GM21576 (cell line): ENCODE results near the gene EEF1AKMT3.
A peak's percentile ranks its signal among the peaks of the same experiment; 100 is the strongest.

Experiments used
- ATAC-seq: cut with Tn5 transposase; IDR thresholded peaks from one replicate; pipeline ENCODE4 v1.9.1; 2021; ENCODE audit warnings: mild to moderate bottlenecking, moderate library complexity; ENCODE audit not compliant: unreplicated experiment

EEF1AKMT3 gene

DNA sequence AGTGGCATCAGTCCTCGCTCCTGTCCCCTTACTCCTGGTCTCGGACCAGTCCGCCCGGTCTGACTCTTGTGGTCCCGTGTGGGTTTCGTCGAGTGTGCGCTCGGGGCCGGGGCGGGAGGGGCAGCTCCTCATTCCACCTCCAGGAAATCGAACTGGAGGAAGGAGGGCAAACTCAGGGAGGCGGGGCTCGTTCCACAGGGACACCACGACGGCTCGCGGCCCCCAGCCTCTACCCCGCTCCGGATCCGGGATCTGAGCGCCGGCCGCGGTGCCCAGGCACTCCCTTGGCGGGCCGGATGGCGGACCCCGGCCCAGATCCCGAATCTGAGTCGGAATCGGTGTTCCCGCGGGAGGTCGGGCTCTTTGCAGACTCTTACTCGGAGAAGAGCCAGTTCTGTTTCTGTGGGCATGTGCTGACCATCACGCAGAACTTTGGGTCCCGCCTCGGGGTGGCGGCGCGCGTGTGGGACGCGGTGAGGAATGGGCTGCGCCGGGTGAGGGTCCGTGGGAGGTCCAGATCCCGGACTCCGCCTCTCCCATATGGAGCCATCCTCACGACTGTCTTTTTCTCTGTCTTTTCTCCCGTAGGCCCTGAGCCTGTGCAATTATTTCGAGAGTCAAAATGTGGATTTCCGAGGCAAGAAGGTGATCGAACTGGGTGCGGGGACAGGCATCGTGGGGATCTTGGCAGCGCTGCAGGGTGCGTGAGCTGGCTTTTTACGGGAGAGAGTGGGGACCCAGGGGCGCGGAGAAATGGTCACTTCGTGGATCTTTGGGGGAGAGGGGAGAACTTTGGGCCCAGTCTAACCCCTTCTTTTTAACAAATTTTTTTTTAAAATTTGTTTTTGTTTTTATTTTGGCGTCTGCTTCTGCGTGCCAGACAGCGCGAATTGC is at the start of gene EEF1AKMT3:
Gene EEF1AKMT3, plus strand, starts transcription at position 186 of the 894 bp plus-strand sequence. Its CDS starts 111 bp downstream, at position 297.
- peak; percentile 24 for ATAC-seq

DNA sequence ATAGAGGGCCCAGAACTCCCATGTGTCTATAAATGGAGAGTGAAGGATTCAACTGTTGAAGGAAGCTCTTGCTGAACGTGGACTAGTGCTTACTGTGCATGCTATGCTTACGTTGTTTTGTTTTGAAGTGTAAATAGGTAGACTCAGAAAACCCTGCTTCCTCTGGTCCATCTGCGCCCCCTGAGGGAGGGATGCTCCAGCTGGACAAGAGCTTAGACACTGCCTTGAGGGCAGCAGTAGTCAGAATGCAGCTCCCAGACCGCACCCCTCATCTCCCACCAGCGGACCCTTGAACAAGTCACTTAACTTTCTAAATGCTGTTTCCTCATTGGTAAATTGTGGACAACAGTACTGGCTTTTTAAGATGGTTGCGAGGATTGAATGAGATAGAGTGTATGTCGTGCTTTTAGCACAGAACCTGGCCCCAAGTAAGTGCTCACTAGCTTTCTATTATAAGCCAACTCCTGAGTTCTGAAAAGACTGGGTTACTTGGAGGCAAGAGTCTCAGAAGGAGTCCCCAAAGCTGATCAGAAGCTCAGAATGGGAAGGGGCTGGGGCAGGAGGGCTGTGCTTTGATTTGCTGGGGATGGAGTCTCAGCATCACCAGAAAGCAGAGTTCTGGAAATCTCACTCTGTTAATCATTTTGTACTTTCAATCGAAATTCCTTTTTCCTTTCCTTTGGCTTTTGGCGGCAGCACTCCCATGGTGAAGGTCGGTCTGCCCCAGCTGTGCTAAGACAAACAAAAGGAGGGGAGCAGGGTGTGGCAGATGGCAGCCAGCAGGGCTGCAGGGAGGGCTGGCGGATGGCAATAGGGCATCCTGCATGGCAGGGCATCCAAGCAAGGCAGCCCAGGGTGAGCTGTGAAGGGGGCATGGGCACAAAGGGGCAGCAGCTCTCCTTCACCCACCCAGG is 49.4 kb upstream of the EEF1AKMT3 start:
- ATAC-seq = no peak

DNA sequence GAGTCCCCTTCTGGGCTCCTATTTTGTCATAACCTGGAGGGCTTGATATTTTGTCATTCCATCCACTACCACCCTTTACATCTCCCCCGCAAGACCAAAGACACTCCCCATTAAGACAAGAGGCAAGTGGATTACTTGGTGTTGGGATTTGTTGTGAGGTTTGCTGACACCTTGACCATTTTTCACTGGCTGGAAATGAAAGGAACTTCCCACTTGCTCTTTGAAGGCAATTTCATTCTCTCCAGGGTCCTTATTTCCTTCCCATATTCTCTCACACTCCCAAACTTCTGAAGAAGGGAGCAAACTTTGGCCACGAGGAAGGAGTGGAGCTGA is 48.8 kb upstream of the EEF1AKMT3 start:
- no peak for ATAC-seq

DNA sequence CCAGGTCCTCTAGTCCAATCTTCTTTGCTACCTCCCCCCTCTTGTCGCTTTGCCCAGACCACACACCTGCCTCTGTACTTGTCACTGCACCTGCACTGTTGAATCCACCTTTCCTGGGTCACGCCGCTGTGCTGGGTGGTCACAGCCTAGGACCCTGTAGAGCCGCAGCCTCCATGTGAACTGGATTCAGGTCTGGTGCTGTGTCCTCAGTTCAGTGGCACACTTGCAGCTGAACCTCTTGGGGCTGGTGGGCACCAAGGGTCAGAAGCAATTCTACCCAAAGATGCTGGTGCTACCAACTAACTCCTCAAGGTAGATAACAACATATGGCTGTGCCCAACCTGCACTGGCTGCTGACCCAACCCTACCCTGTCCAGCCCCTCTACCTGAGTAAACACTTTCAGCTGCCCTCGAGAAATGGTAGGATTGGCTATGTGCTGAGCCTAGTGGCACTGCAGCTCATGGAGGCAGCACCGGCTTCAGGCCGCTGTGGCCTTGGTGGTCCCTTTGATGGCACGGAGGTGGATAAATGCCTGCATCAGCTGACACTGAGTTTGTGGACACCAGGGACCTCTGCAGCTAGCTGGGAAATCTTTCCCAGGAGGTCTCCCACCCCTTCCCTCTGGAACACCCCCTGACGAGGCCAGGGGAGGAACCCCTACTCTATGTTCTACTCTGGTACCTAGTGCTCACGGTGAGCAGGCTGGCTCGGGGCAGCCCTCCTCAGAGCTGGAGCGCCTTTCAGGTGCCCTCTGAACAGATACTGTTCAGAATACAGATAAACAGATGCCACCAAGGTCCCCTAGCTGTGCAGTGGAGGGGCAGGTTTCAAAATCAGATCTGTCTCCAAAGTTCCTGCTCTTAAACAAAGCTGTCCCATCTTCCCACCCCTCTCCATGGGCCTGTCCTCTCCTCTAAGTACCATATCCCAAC is 48.1 kb upstream of the EEF1AKMT3 start:
- no peak for ATAC-seq

DNA sequence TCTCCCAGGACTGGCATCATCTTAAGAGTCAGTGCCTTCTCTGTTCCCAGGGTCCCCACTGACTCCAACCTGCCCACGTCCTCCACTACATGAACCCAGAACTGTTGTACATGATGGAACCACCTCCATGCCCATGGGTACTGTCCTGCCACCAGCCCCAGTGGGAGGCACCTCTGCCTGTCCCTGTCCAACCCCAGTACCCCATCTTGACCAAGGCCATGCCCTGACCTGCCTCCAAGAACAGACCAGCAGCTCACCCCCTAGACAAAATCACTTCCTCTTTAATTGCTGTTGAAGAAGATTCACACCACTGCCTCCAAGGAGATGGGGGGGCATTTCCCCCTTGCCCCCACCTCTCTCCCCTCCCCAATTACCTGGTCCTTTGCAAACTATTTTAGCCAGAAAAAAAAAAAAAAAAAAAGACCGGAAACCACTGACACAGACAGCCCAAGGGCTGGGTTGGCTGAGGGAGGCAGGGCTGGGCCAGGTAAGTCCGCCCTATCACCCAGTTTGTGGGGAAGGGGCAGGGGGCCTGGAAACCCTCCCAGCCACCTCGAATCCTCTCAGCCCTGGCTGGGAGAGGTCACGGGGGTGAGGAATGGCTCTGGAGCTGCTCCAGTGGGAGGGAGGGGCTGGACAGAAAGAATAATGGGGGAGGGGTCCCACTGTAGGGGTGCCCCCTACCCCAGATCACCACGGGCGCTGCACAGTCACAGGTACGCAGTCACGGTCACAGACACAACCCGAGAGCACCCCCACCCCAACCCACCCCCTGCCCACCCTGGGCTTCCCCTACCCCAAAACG is 47.3 kb upstream of the EEF1AKMT3 start:
- no peak for ATAC-seq

DNA sequence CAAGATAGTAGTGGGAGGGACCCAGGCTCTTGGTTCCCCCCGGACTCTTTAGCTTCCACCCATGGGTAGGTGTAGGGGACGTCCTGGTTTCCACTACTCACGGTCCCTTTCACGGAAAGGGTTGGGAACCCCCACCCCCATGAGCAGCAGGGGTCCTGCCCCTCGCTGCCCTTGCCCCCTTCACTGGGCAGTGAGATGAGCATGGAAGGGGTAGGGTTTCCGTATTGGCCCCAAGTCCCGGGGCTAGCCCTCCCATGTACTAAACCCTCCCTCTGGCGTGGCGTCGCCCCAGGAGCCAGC is 46.6 kb upstream of the EEF1AKMT3 start:
- no peak for ATAC-seq

DNA sequence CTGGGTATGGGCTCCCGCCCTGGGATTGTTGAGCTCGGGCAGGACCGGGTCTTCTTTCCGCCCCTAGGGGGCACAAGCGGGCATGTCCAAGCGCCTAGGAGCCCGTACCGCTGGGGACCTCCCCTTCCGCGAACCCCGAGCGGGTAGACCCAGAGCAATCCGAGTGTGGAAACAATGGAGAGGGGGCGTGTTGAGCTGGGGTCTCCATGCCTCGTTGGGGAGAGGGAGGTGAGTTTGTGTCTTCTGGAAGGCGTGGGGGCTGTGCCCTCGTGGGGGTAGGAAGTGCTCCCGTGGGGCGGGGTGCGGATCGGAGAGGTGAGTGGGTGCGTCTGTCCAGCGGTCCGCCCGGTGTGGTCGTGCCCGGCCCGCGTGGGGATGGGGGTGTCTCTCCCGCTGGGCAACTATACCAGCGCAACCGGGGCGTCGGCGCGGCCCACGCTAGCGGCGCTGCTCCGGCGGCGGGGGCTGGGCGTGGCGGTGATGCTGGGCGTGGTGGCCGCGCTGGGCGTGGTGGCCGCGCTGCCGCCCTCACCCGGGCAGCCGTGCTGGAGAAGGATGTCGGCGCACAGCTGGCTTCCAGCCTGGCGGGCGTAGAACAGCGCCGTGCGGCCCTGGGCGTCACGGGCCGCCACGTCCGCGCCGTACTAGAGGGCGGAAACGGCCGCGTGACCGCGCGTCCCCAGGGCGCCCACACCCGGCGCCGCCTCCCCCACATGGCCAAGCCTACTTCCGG is 46.1 kb upstream of the EEF1AKMT3 start:
- no peak for ATAC-seq

DNA sequence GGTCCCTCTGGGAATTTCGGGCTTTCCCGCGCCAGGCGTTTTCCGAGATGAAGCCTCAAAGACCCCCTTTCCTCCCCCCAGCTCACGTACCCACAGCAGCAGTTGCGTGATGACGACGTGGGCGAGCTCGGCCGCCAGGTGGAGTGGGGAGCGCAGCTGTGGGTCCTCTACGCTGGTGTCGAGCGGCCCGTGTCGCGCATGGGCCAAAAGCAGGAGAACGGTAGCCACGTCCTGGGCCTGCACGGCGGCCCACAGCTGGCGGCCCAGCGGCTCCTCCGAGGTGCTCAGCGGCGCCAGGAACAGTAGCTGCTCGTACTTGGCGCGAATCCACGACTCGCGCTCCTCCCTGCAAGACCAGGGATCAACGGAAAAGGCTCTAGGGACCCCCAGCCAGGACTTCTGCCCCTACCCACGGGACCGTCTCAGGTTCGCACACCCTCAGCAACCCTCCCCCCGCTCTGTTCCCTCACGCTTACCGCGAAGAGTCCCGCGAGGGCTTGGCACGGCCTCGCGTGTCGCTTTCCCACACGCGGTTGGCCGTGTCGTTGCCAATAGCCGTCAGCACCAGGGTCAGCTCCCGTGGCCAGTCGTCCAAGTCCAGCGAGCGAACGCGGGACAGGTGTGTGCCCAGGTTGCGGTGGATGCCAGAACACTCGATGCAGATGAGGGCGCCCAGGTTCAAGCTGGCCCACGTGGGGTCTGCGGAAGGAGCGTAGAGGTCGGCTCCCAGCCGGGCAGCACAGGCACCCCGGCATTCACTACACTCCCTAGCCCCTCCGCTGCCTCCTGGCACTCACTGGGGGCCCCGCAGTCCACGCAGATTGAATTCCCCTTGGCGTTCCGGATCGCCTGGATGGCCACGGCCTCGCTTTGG is 45.3 kb upstream of the EEF1AKMT3 start:
- ATAC-seq = no peak

DNA sequence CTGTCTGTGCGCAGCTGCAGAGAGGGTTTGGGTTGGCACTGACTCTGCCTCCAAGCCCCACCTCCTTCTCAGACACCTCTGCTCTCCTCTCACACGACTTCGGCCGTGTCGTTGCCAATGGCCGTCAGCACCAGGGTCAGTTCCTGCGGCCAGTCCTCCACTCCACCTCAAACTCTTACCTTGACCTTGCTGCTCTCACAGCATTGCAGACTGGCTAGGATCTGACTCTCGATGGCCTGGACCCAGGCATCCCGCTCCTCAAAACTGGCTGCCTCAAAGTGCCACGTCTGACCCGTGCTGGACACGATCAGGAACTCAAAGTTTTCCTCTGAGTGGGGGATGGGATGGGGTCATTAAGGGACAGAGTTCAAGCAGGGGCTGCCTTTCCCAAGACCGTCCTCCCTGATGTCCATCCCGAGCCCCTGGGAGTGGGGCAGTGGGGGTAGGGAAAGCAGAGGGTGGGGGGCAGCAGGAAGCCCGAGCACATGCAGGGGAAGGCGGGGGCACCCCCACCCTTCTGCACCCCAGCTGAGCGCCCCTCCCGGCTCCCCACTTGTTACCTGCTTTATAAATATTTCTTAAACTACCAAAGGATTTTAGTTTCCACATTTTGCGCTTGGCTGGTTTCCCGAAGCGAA is 44.5 kb upstream of the EEF1AKMT3 start:
- ATAC-seq = no peak

DNA sequence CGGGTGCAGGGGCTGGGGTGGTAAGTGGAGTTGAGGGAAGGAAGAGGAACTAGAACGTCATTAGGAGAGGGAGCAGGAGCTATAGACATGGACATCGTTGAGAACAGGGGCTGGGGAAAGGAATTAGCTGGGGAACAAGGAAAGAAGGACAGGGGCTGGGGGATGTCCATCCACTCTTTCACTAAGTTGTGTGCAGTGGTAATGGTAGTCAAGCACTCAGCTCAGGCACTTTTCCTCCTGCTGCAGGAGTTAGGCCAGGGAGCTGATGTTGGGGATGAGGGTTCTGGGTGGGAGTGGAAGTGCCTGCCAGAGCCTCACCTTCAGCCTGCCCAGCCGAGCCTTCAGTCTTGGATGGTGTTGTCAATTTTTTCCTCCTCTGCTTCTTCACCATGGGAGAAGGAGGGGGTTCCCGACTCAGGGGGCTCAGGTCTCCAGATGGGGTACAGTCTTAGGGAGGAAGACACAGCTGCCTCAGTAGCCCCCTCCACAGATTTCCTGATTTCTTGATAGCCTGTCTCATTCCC is 43.0 kb upstream of the EEF1AKMT3 start:
- ATAC-seq = no peak

DNA sequence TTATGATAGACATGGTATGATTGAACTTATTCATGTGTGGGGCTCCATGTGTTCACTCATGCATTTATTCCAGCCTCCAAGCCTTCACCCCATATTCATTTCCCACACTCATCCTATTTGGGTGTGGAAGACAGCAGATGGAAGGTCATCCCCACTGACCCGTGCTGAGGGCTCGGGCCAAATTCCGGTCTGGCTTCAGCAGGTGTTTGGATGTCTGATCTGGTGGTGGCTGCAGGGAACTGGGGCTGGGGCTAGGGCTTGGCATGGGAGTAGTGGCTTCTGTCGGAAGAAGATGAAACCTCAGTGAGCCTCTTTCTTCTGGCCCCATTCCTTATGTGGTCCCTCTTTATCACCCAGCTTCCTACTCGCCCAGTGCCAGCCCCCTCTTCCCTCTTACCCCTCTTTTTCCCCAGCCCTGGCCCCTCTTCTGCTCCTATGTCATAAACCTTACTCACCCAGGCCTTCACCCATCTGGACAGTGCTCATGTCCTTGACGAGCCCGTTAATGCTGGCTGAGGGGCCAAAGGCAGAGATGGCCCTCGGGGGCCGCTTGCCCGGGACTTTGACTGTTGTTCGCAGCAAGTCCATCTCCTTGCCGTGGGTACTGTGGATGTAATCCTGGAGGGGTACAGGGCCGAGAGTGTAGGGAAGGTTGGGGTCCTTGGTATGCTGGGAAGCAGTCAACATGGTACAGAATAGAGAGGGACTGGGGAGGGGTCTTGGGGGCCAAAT is 41.9 kb upstream of the EEF1AKMT3 start:
- ATAC-seq = no peak

DNA sequence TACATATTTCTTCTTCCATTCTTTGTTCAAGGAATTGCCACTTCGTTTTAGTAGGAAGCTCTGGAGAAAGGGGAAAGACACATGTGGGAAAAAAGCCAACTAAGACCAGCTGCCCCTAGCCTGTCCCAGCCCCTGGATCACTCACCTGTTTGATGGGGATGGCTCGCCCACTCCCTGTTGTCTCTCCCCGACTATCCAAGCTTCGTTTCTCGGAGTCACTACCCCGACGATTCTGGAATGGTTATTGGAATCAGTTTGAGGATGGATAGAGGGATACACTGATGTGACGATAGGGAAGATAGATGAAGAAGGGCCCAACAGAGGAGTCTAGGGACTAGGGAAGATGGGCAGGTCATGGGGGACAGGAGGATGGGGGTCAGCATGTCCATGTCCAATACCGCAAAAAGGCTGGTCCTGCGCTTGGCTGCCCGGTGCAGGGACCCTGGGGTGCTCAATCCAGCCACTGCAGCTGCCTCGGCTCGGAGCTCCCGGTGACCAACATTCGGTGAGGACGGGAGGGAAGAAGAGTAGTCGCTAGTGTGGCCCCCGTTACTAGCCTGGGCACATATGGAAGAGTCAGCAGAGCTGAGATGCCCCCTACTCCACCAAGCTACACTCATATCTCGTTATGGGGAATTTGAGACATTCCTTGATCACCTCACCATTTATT is 40.9 kb upstream of the EEF1AKMT3 start:
- ATAC-seq = no peak

DNA sequence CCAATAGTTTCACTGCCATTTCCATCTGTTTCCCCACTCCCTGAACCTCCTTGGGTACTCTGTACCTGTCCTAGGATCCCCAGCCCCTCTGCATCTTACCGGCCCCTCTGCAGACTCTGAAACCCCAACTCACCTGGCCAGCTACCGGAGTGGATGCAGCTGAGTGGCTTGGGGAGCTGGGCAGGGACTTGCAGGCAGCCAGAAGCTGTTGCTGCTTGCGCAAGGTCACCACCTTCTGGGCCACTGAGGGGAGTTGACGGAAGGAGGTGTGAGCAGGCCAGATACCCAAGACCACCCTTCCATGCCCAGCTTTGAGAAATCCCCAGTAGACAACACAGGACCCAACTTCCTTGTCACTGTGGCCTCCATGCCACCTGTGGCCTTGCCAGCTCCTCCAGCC is 40.1 kb upstream of the EEF1AKMT3 start:
- no peak for ATAC-seq

DNA sequence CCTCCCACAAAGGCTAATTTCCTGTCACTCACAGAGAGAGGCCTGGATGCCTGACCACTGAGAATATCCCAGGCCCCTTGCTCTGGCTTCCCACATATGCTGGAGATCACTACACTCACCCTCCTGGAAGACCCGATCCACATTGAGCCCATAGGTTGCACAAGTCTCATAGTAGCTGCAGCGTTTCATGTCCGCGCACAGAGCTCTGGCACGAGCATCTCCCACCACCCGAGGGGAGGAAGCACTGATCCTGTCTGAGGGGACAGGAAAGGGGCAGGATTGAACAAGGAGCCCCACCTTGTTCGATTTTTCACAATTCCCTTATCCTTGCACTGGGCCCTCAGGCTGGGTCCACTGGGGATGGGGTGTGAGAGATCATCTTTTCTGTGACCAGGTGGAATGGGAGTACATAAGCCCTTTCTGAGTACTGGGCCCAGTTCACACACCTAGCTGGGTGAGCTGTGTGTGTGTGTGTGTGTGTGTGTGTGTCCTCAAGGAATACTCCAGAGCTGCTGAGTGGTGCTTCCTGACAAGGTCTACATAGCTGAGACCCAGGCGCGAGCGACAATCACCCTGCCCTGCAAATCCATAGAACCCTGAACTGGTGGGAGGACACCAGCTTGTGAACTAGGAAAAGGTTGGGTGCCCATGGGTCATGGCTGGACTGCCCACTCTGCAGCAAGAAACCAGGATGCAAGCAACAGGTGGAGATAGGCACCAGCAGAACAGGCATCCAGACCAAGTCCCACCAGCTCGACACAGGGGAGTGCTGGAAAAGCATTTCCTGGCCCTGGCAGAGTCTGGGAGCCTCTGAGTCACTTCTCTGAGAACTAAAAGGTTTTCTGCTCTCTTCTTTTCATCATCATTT is 39.5 kb upstream of the EEF1AKMT3 start:
- ATAC-seq = no peak

DNA sequence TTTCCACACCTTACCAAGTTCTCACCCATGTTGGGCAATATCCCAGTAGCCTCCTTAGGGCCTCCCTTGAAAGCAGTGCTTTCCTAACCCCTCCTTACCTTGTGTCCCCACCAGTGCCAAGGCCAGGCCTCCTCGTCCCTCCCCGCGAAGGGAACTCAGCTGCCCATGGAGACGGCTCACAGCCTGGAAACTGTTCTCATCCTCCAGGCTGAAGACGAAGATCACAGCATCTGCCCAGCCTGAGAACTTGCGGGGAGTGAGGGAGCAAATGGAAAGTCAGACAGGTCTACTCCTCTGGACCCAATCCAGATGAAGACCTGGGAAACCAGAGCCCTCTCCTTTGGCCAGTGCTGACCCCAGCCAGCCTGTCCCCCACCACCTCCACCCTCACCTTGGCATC is 38.5 kb upstream of the EEF1AKMT3 start:
- no peak for ATAC-seq

DNA sequence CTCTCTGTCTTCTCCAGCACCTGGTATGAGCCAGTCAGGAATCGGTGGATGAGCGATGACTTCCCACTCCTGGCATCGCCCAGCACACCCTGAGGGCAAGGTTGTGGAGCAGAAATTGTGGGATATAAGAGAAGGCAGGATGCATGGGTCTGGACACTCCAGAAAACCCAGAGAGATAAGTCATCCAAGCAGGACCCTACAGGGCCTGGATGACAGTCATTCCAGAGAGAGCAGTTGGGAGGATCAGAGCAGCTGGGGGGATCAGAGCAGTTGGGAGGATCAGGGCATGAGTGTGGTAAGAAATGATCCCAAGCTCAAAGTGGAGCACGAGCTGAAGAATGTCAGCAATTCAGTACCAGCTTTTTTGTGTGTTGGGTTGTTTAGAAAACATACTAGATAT is 37.8 kb upstream of the EEF1AKMT3 start:
- ATAC-seq = no peak
